HepG2 (cell line): ENCODE results near the gene DIS3L2. TPM values are rescaled to one million over a fixed set of nuclear protein-coding genes. Genes with fewer than 3 reads are reported as not detected.

Experiments
- ATAC-seq: fragments of 200-7000 bp; cut with Tn5 transposase; 3 replicates; pipeline ENCODE4 v1.9.1; 2020; ENCODE audit warnings: mild to moderate bottlenecking, moderate library complexity
- BruUV-seq: library from RNA; stranded (reverse); fragments of 400-500 nt; replicated peaks from 2 replicates; lab custom pipeline; 2021; lab: Mats Ljungman, UMichigan
- CTCF ChIA-PET: fragments of 300-600 bp; formaldehyde crosslinking; extraction: SDS; loops from one replicate; lab custom pipeline; 2021; ENCODE audit warnings: low total read pairs, inconsistent platforms, low intra/inter-chr PET ratio; lab: Yijun Ruan, JAX
- POLR2A ChIA-PET: fragments of 350-600 bp; sonication (Branson Sonifier 250); formaldehyde crosslinking; loops from one replicate; lab custom pipeline; 2020; ENCODE audit warnings: antibody characterized with exemption, inconsistent platforms; lab: Yijun Ruan, JAX
- DNase-seq: peaks from one replicate; pipeline ENCODE4 v3.0.0-alpha.2; 2015; ENCODE audit warnings: low spot score
- FAIRE-seq: peaks from 3 replicates; lab custom pipeline; 2011; peaks lifted over from hg19 to GRCh38; lab: Jason Lieb, UNC
- H2AFZ ChIP-seq: one replicate; pipeline ENCODE4 v1.6.1; 2011; ENCODE audit warnings: low read length, inconsistent platforms
- H3K27ac ChIP-seq: fragments of 300-600 bp; 3 replicates; pipeline ENCODE4 v1.8.0; 2011; ENCODE audit warnings: mixed run types, mild to moderate bottlenecking, mixed read lengths, low read length, inconsistent platforms; ENCODE audit not compliant: insufficient read depth; ENCODE audit errors: extremely low read length
- H3K27me3 ChIP-seq, 2 experiments: fragments of 200-600 bp in 1 of 2; 2 replicates in 1 of 2; 3 replicates in 1 of 2; pipeline versions ENCODE4 v1.6.0 to v1.8.0; 2011; ENCODE audit warnings: low read length in 2 of 2, mild to moderate bottlenecking in 2 of 2, moderate library complexity in 2 of 2, inconsistent platforms in 1 of 2; ENCODE audit not compliant: insufficient read depth in 2 of 2, control insufficient read depth in 1 of 2
- H3K36me3 ChIP-seq, 2 experiments: fragments of 200-600 bp in 1 of 2; replicated peaks in 1 of 2; 2 replicates in 1 of 2; 3 replicates in 1 of 2; pipeline versions ENCODE4 v1.5.1 to v1.8.0; 2011; ENCODE audit warnings: low read length in 2 of 2, inconsistent platforms in 1 of 2; ENCODE audit not compliant: insufficient read depth in 2 of 2, control insufficient read depth in 1 of 2
- H3K4me1 ChIP-seq: 2 replicates; pipeline ENCODE4 v1.5.1; 2012; ENCODE audit warnings: low read length, inconsistent platforms; ENCODE audit not compliant: insufficient read depth
- H3K4me2 ChIP-seq: 2 replicates; pipeline ENCODE4 v1.6.0; 2011; ENCODE audit warnings: low read depth, low read length, inconsistent platforms
- H3K4me3 ChIP-seq, 3 experiments: fragments of 200-600 bp in 1 of 3; sonication (generic), shearing (Covaris generic) in 1 of 3; replicated peaks in 1 of 3; 2 replicates each; pipeline ENCODE4 v1.5.1; 2011 to 2016; ENCODE audit warnings: low read length in 3 of 3, inconsistent platforms in 2 of 3, low read depth in 2 of 3, mild to moderate bottlenecking in 2 of 3, control low read depth in 1 of 3, mixed read lengths in 1 of 3; ENCODE audit not compliant: insufficient read depth in 1 of 3
- H3K79me2 ChIP-seq: one replicate; pipeline ENCODE4 v1.6.1; 2011; ENCODE audit warnings: low read length, inconsistent platforms; ENCODE audit not compliant: insufficient read depth
- H3K9ac ChIP-seq: 2 replicates; pipeline ENCODE4 v1.6.0; 2011; ENCODE audit warnings: mild to moderate bottlenecking, low read depth, low read length, inconsistent platforms; ENCODE audit not compliant: insufficient read depth
- H3K9me3 ChIP-seq: 2 replicates; pipeline ENCODE4 v1.5.1; 2012; ENCODE audit warnings: mild to moderate bottlenecking, low read length
- H4K20me1 ChIP-seq: 2 replicates; pipeline ENCODE4 v1.6.0; 2011; ENCODE audit warnings: inconsistent platforms, mild to moderate bottlenecking, low read length, moderate library complexity; ENCODE audit not compliant: insufficient read depth
- ATF3 ChIP-seq: sonication (generic); formaldehyde crosslinking; IDR thresholded peaks from 2 replicates; pipeline ENCODE4 v1.4.0; 2020; ENCODE audit warnings: missing genetic modification reagents
- KLF13 ChIP-seq: sonication (generic); formaldehyde crosslinking; IDR thresholded peaks from 2 replicates; pipeline ENCODE4 v1.4.0; 2020; ENCODE audit warnings: mild to moderate bottlenecking, missing genetic modification reagents
- RFXAP ChIP-seq: sonication (generic); formaldehyde crosslinking; IDR thresholded peaks from 2 replicates; pipeline ENCODE4 v1.4.0; 2020; ENCODE audit warnings: missing genetic modification reagents, borderline replicate concordance
- WIZ ChIP-seq: sonication (generic); formaldehyde crosslinking; IDR thresholded peaks from 2 replicates; pipeline ENCODE4 v1.5.1; 2020; ENCODE audit warnings: mild to moderate bottlenecking, missing genetic modification reagents
- YY1 ChIP-seq: IDR thresholded peaks from 2 replicates; pipeline ENCODE4 v1.6.1; 2011; ENCODE audit warnings: low read length, low read depth, moderate library complexity, mild to moderate bottlenecking; ENCODE audit not compliant: insufficient read depth, insufficient replicate concordance
- ZEB1 ChIP-seq: IDR thresholded peaks from 2 replicates; pipeline ENCODE4 v1.6.1; 2012; ENCODE audit warnings: mild to moderate bottlenecking, low read depth, inconsistent platforms; ENCODE audit not compliant: insufficient replicate concordance
- ZNF431 ChIP-seq: sonication (generic); formaldehyde crosslinking; IDR thresholded peaks from 2 replicates; pipeline ENCODE4 v1.9.0; 2022; ENCODE audit warnings: missing genetic modification reagents, low read depth, mild to moderate bottlenecking, borderline replicate concordance
- ZNF543 ChIP-seq: sonication (generic); formaldehyde crosslinking; IDR thresholded peaks from 2 replicates; pipeline ENCODE4 v1.4.0; 2020; ENCODE audit warnings: mild to moderate bottlenecking, missing genetic modification reagents
- WGBS: methylation state at CpG from one replicate; pipeline ENCODE4 v1.1.6; 2017; ENCODE audit warnings: low lambda C conversion rate; 5-methylcytosine and 5-hydroxymethylcytosine counted together
- in situ Hi-C: cut with HindIII; loops from 2 replicates; pipeline ENCODE4 v1.10.0; 2017; ENCODE audit warnings: low pct_unique_long_range_greater_than_20kb; ENCODE audit not compliant: extremely low pct_ligation_motif_present
- intact Hi-C: fragments of 100-400 bp; cut with micrococcal nuclease; formaldehyde crosslinking; loops from one replicate; pipeline ENCODE4 v1.10.0; 2022; ENCODE audit not compliant: unreplicated experiment
- polyA plus RNA-seq, 8 experiments: library from polyadenylated mRNA; depleted of rRNA in 3 of 8; stranded (reverse) in 7 of 8; unstranded in 1 of 8; fragments of >200 nt; fragmentation: Illumina TruSeq in 4 of 8; extraction: Trizol in 4 of 8; gene quantifications; 2 replicates each; pipeline versions ENCODE4 v1.2.1 to v1.2.3, GENCODE V29; 2011 to 2016; ENCODE audit warnings: low read depth in 4 of 8, missing spikeins in 1 of 8, mixed read lengths in 1 of 8; ENCODE audit not compliant: insufficient read depth in 1 of 8
- total RNA-seq, 5 experiments: library from RNA; depleted of rRNA; stranded (reverse); fragments of >200 nt; fragmentation: Illumina TruSeq; extraction: Trizol; gene quantifications; 2 replicates each; pipeline ENCODE4 v1.2.3, GENCODE V29; 2016; ENCODE audit warnings: low read depth in 1 of 5
- TF ChIP-seq, protein P1 (sequence below): sonication (generic); formaldehyde crosslinking; conservative IDR thresholded peaks from 2 replicates; pipeline ENCODE4 v1.5.0; 2020; ENCODE audit warnings: missing genetic modification reagents
- TF ChIP-seq, protein P2 (sequence below): IDR thresholded peaks from 2 replicates; pipeline ENCODE4 v1.6.1; 2018; ENCODE audit warnings: missing genetic modification reagents, mild to moderate bottlenecking, missing compliant biosample characterization

The DIS3L2 gene
- total and polyA plus RNA-seq, 2 of the 13 experiments (the other 11 are each of a cell fraction or from before 2014, with no cell fraction given), result 7.0 to 23.9 TPM

DNA sequence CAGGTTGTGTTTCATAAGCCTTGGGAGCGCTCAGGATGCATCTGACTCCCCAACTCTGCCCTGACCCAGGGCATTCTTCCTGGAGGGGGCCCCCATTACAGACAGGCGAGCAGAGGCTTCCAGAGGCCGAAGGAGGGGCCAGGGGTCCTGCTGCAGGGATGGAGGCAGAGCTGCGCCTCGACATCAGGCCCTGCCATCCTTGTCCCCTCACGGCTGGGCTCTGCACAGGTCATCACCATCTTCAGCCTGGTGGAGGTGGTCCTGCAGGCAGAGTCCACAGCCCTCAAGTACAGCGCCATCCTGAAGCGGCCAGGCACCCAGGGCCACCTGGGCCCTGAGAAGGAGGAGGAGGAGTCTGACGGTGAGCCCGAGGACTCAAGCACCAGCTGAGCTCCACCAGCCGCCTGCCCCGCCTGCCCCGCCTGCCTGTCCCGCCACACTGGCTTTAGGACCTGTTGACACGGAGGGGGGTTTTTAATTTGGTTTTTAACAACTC is 374.8 kb downstream of the DIS3L2 start:
- no peak for ATAC-seq
- 0 out of 5 replicates have a peak, but pooled peaks cover 0 to 6% of the 10 kb centered on the region in 2 experiments for H3K36me3 ChIP-seq
- H3K9ac ChIP-seq, result no peak overlapping the region

More for the DNA sequence above, 374.8 kb downstream of the DIS3L2 start:
- Histone ChIP-seq H3K4me3 (no peak overlapping the region), H2AFZ (no peak overlapping the region), H3K27me3 (no peaks in the 10 kb centered on the region), H4K20me1 (peaks cover 6% of the 10 kb centered on the region; the same call in 1 of the 2 replicates)
- in situ Hi-C loops, result no loop called here
- no TSS peak for BruUV-seq
- TF ChIP-seq, protein P1, sequence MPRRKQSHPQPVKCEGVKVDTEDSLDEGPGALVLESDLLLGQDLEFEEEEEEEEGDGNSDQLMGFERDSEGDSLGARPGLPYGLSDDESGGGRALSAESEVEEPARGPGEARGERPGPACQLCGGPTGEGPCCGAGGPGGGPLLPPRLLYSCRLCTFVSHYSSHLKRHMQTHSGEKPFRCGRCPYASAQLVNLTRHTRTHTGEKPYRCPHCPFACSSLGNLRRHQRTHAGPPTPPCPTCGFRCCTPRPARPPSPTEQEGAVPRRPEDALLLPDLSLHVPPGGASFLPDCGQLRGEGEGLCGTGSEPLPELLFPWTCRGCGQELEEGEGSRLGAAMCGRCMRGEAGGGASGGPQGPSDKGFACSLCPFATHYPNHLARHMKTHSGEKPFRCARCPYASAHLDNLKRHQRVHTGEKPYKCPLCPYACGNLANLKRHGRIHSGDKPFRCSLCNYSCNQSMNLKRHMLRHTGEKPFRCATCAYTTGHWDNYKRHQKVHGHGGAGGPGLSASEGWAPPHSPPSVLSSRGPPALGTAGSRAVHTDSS (CRISPR knock-in tag), result no peak
- no peak for TF ChIP-seq ZNF431
- TF ChIP-seq ATF3, result no peak
- no peak for TF ChIP-seq ZNF543 (CRISPR knock-in tag)
- no peak for TF ChIP-seq WIZ (CRISPR knock-in tag)
- no peak for TF ChIP-seq KLF13 (CRISPR knock-in tag)
- no peak for TF ChIP-seq RFXAP (CRISPR knock-in tag)
- TF ChIP-seq, protein P2, sequence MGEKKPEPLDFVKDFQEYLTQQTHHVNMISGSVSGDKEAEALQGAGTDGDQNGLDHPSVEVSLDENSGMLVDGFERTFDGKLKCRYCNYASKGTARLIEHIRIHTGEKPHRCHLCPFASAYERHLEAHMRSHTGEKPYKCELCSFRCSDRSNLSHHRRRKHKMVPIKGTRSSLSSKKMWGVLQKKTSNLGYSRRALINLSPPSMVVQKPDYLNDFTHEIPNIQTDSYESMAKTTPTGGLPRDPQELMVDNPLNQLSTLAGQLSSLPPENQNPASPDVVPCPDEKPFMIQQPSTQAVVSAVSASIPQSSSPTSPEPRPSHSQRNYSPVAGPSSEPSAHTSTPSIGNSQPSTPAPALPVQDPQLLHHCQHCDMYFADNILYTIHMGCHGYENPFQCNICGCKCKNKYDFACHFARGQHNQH (CRISPR knock-in tag), result no peak
- no peak for TF ChIP-seq YY1
- TF ChIP-seq ZEB1, result no peak
- TF ChIP-seq, all 625 proteins: peak for 0
- WGBS, result 97% methylated on average over 11 of the region's 15 CpGs
- intact Hi-C loops, result no loop called here
- no peaks in the 10 kb centered on the region for H3K79me2 ChIP-seq
- CTCF ChIA-PET, result no interaction called here
- peaks cover 9% of the 10 kb centered on the region for H3K4me1 ChIP-seq
- no peaks in the 10 kb centered on the region for H3K9me3 ChIP-seq
- H3K4me2 ChIP-seq, result no peak overlapping the region
- FAIRE-seq (no peak), DNase-seq (no peak)
- POLR2A ChIA-PET, result no interaction called here
- no peak overlapping the region for H3K27ac ChIP-seq
